HG03558 (cell line): ENCODE measurements around the gene SPON2.

Experiments
- ATAC-seq: cut with Tn5 transposase; IDR thresholded peaks from one replicate; pipeline ENCODE4 v1.9.1; 2021; ENCODE audit warnings: moderate number of reproducible peaks; ENCODE audit not compliant: unreplicated experiment; ENCODE audit errors: extremely low read depth

Gene SPON2

DNA sequence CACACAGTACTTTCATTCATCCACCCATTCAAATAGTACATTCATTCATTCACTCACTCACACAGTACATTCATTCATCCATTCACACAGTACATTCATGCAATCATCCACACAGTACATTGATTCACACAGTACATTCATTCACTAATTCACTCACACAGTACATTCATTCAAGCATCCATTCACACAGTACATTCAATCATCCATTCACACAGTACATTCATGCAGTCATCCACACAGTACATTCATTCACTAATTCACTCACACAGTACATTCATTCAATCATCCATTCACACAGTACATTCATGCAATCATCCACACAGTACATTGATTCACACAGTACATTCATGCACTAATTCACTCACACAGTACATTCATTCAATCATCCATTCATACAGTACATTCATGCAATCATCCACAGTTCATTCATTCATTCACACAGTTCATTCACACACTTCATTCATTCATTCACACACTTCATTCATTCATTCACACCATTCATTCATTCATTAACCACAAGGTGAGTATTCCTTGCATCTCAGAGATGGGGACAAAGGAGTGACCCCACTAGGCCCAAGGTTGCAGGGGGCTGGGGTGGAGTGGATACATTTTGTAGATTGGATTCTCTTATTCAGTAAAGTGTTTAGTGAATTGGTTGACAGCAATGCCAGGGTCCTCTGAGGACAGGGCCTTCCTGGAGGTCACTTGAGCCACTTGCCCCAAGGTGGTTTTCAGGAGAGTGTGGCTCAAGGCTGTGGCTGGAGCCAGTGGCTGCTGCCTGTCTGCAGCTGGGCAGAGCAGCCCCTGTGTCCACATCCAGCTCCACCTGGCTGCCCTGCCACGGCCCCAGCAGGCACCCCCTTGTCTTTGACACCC is 4.3 kb upstream of the SPON2 start:
- ATAC-seq, result no peak

DNA sequence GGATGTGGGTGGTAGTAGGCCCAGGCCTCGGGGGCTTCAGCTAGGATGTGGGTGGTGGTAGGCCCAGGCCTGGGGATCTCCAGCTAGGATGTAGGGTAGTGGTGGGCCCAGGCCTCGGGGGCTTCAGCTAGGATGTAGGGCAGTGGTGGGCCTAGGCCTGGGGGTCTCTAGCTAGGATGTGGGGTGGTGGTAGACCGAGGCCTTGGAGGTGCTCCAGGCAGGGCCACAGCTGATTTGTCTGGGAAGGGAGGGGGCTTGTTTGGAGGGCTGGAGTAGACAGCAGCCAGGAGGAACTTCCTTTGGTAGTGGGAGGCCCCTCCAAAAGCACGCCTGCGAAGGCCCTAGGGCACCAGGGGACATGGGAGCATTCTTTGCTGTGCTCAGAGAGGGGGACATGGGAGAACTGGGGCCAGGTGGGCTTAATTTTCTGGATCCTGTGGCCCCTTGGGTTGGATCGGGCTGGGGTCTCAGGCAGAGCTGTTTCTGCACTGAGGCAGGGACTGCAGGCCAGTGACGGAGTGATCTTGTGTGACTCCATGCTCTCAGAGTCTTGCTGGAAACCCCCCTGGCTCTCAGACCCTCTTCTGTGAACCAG is 3.3 kb upstream of the SPON2 start:
- no peak for ATAC-seq

GRCh38 chr4:1174941-1175634 is 2.7 kb upstream of the SPON2 start:
- no peak for ATAC-seq

- ATAC-seq, result no peak
These were observed 781 bp upstream of the SPON2 start for GRCh38 chr4:1172971-1173757.

DNA sequence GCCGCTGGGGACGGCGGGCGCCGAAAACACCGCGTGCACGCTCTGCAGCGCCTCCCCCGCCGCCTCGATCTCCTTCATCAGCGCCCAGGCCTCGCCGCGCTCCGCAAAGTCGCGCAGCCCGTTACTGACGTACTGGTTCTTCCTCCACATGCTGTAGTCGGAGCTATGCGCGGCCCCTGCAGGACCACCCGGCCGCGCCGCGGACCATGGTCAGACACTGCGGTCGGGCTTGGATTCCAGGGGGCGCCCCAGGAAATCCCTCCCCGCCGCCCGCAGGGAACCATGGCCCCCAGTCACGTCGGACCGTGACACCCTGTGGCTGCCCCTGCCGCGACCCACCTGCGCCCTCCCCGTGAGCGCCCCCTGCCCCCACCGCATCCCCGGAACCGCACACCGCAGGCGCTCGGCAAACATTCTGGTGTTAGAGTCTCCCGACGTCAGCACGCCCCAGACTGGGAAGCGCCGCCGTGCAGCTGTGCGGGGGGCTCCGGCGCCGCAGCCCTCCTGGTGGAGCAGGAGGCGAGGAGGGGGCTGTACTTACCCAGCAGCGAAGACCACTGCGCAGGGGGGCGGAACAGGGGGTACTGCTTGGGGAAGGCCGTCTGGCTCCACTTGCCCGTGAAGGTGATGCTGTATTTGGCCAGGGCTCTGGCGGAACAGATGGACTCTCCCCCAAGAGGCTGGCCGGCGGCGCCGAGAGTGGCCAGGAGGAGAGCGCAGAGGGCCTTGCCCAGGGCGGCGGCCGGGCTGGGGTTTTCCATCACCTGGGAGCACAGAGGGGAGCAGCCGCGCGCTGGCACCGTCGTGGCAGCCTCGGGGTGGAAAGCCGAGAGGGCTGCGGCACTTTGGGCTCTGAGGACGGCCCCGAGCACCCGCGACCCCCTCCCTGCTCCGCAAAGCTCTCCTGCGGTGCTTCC is 814 bp downstream of the SPON2 start:
- ATAC-seq, result no peak

DNA sequence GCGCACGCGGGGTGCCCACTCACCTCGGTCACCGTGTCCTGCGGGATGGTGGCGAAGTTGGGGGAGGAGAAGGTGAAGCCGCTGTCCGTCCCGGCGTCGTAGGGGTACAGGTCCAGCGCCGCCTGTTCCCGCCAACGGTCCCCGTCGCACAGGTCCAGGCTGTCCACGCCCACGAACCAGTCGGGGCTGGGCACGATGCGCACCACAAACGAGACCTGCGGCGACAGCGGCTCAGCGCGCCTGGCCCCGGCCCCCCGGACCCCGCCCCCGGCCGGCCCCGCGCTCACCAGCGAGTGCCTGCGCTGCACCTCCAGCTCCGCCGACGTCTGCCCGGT is 1.4 kb downstream of the SPON2 start:
- ATAC-seq, result no peak

GRCh38 chr4:1170156-1170975 is 2.0 kb downstream of the SPON2 start:
- no peak for ATAC-seq

- ATAC-seq, result no peak
These were observed 2.7 kb downstream of the SPON2 start for GRCh38 chr4:1169691-1170096.

DNA sequence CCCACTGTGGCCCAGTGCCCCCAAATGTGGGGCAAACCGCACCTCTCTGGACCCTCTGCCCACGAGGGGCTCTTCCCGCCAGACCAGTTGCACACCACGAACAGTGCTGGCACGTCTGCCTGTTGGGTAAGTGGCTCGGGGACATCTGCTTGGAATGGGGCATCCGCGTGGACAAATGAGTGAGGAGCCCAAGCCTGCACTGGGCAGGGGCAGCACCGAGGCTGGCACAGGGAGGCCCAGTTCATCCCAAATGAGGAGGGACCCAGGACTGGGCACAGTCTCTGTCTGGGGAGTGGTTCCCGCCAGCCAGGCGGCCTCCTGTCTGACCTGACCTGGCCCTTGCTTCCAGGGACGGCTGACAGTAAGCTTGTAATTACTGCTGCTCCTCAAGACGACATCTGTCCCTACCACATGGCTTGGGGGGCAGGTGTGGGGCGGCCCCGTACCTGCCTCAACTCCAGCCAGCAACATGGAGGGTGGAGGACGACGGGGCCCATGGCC is 3.2 kb downstream of the SPON2 start:
- ATAC-seq, result no peak

- no peak for ATAC-seq
These were observed 3.9 kb downstream of the SPON2 start for GRCh38 chr4:1168191-1169101.

- peak; percentile 57 for ATAC-seq
These were observed 5.0 kb downstream of the SPON2 start for GRCh38 chr4:1167244-1167949.

- no peak for ATAC-seq
These were observed 5.7 kb downstream of the SPON2 start for GRCh38 chr4:1166509-1167243.

- ATAC-seq, result no peak
These were observed 7.3 kb downstream of the SPON2 start for GRCh38 chr4:1164956-1165545.

DNA sequence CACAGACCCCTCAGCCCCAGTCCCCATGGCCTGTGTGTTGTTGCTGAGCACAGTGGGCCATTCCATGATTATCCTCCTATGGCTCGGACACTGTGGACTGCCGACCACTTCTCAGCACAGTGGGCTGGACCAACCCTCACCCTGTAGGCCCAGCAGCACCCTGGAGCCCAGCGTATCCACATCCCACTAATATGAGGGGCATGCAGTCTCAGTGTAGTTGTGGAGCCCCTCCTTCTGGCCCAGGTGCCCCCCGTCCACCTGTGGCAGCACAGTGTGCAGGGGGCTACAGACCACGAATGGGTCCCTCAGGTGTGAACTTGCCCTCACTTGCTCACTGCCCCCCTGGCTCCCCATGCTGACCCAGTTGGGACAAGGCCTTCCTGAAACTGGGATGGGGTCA is 7.9 kb downstream of the SPON2 start:
- no peak for ATAC-seq

DNA sequence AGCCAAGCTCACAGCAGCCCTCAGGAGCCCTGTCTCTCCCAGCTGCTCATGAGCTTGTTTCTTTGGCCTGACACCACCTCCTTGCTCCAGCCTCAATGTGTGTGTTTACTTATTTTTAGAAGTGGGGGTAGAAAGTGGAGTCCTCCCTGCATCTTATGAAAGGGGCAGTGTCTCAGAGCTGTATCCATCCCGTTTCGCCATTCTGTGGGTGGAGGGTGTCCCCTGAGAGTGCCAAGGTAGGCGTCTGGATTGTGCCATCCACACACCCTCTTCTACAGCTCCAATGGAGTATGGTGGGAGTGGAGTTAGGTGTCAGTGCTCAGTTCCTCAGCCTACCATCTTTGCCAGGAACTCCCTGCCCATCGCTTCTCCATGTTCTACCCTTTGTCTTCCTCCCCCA is 8.3 kb downstream of the SPON2 start:
- no peak for ATAC-seq

DNA sequence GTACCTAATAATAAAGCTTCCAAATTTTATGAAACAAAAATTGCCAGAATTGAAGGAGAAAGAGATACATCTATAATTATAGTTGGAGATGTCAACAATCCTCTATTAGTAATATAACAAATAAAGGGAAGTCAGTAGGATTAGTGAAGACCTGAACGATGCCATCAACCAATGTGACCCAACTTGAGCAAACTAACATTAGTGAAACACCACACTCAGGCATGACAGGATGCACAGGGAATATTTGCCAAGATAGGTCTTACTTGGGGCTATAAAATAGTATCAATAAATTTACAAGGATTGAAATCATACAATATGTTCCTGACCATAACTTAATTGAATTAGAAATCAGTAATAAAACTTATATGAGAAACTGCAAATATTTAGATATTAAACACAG is 12.0 kb downstream of the SPON2 start:
- no peak for ATAC-seq
